KMS-11 (cell line): ENCODE results near the gene ING2.

Source experiments
- H2AFZ ChIP-seq: fragments of 200-600 bp; sonication (generic); 2 replicates; pipeline ENCODE4 v1.6.1; 2016; ENCODE audit warnings: antibody characterized with exemption, mixed run types, low read depth
- H3K27ac ChIP-seq: fragments of 200-600 bp; sonication (generic); 2 replicates; pipeline ENCODE4 v1.6.1; 2016; ENCODE audit warnings: mild to moderate bottlenecking, mixed run types
- H3K27me3 ChIP-seq: fragments of 200-600 bp; sonication (generic); 2 replicates; pipeline ENCODE4 v1.6.1; 2017; ENCODE audit warnings: mild to moderate bottlenecking, low read depth, mixed run types, moderate library complexity; ENCODE audit not compliant: insufficient read depth
- H3K36me3 ChIP-seq: fragments of 200-600 bp; sonication (generic); 2 replicates; pipeline ENCODE4 v1.6.1; 2017; ENCODE audit warnings: mild to moderate bottlenecking, mixed run types; ENCODE audit not compliant: insufficient read depth
- H3K4me1 ChIP-seq: fragments of 200-600 bp; sonication (generic); 2 replicates; pipeline ENCODE4 v1.6.1; 2016; ENCODE audit warnings: mild to moderate bottlenecking, low read depth, mixed run types; ENCODE audit not compliant: poor library complexity, severe bottlenecking
- H3K4me2 ChIP-seq: fragments of 200-600 bp; sonication (generic); 2 replicates; pipeline ENCODE4 v1.7.0; 2016; ENCODE audit warnings: mild to moderate bottlenecking, mixed run types
- H3K4me3 ChIP-seq: fragments of 200-600 bp; sonication (generic); IDR thresholded peaks from 2 replicates; pipeline ENCODE4 v1.6.1; 2017; ENCODE audit warnings: low read depth, low read length, mixed read lengths; ENCODE audit not compliant: insufficient read depth
- H3K79me2 ChIP-seq: fragments of 200-600 bp; sonication (generic); 2 replicates; pipeline ENCODE4 v1.6.1; 2016; ENCODE audit warnings: low read depth, mixed run types; ENCODE audit not compliant: insufficient read depth
- H3K9ac ChIP-seq: fragments of 200-600 bp; sonication (generic); 2 replicates; pipeline ENCODE4 v1.6.1; 2016; ENCODE audit warnings: mild to moderate bottlenecking, mixed run types
- H4K20me1 ChIP-seq: fragments of 200-600 bp; sonication (generic); 2 replicates; pipeline ENCODE4 v1.6.1; 2016; ENCODE audit warnings: mild to moderate bottlenecking, mixed run types; ENCODE audit not compliant: insufficient read depth
- CTCF ChIP-seq: fragments of 200-600 bp; sonication (generic); conservative IDR thresholded peaks from 2 replicates; pipeline ENCODE4 v1.6.1; 2017; ENCODE audit warnings: low read depth, mild to moderate bottlenecking, antibody characterized with exemption, low read length, moderate library complexity, mixed read lengths

The ING2 gene

GRCh38 chr4:183504064-183504929 is 561 bp upstream of the ING2 start:
- peak overlapping the region; percentile 62 for H2AFZ ChIP-seq
- H4K20me1 ChIP-seq, result no peaks in the 10 kb centered on the region
- H3K27me3 ChIP-seq, result no peaks in the 10 kb centered on the region
- peak overlapping the region; percentile 43 for H3K4me3 ChIP-seq
- no peak for TF ChIP-seq CTCF
- peaks cover 40% of the 10 kb centered on the region for H3K4me1 ChIP-seq
- H3K79me2 ChIP-seq, result peaks cover 41% of the 10 kb centered on the region
- H3K9ac ChIP-seq, result peak overlapping the region; percentile 70
- H3K4me2 ChIP-seq, result peak overlapping the region; percentile 58; the same call in 1 of the 2 replicates
- H3K27ac ChIP-seq, result peak overlapping the region; percentile 75
- H3K36me3 ChIP-seq, result no peaks in the 10 kb centered on the region

- H3K27ac ChIP-seq, result peak overlapping the region; percentile 65
- H3K4me2 ChIP-seq, result peak overlapping the region; percentile 89
- H4K20me1 ChIP-seq, result no peaks in the 10 kb centered on the region
- peak overlapping the region; percentile 2 for H3K4me3 ChIP-seq
- H3K79me2 ChIP-seq, result peaks cover 49% of the 10 kb centered on the region
- H2AFZ ChIP-seq, result peak overlapping the region; percentile 62
- H3K4me1 ChIP-seq, result peaks cover 40% of the 10 kb centered on the region
- no peak for TF ChIP-seq CTCF
- H3K9ac ChIP-seq, result peak overlapping the region; percentile 70
- H3K27me3 ChIP-seq, result no peaks in the 10 kb centered on the region
- no peaks in the 10 kb centered on the region; the same call in 1 of the 2 replicates for H3K36me3 ChIP-seq
Observed at GRCh38 chr4:183505611-183506388, 942 bp downstream of the ING2 start.

GRCh38 chr4:183506389-183506735 is 1.5 kb downstream of the ING2 start:
- Histone ChIP-seq H3K9ac (peak overlapping the region; percentile 70), H4K20me1 (no peaks in the 10 kb centered on the region), H3K4me1 (peaks cover 40% of the 10 kb centered on the region), H3K79me2 (peaks cover 53% of the 10 kb centered on the region), H3K4me3 (no peak overlapping the region), H3K27ac (peak overlapping the region; percentile 65; the same call in 1 of the 2 replicates), H3K27me3 (no peaks in the 10 kb centered on the region), H3K36me3 (no peaks in the 10 kb centered on the region; the same call in 1 of the 2 replicates), H2AFZ (peak overlapping the region; percentile 62), H3K4me2 (peak overlapping the region; percentile 89)
- no peak for TF ChIP-seq CTCF

GRCh38 chr4:183507925-183508696 is 3.3 kb downstream of the ING2 start:
- H3K27me3 ChIP-seq, result no peaks in the 10 kb centered on the region
- H3K79me2 ChIP-seq, result peaks cover 45% of the 10 kb centered on the region
- no peak for TF ChIP-seq CTCF
- peaks cover 27% of the 10 kb centered on the region for H3K4me1 ChIP-seq
- no peaks in the 10 kb centered on the region for H4K20me1 ChIP-seq
- H3K4me3 ChIP-seq, result no peak overlapping the region
- H2AFZ ChIP-seq, result no peak overlapping the region
- H3K9ac ChIP-seq, result no peak overlapping the region
- H3K36me3 ChIP-seq, result no peaks in the 10 kb centered on the region; the same call in 1 of the 2 replicates
- peak overlapping the region; percentile 29; the same call in 1 of the 2 replicates for H3K27ac ChIP-seq
- H3K4me2 ChIP-seq, result peak overlapping the region; percentile 89
